Gastroesophageal sphincter (tissue), 4 donors: ENCODE measurements around the gene SCN7A. TPM values are rescaled to one million over a fixed set of nuclear protein-coding genes. Genes with fewer than 3 reads are reported as not detected.
"Not testable (repeated sequence)": the region's sequence is repeated elsewhere in the genome, so short reads cannot be mapped to it uniquely, and the experiment has no call there.

ENCODE experiments used
- ATAC-seq: fragments of 150-250 bp; one replicate; pipeline ENCODE4 v1.9.1; 2016; ENCODE audit warnings: mild to moderate bottlenecking, moderate library complexity
- H3K27ac ChIP-seq, 4 donors: fragments of 200-600 bp; sonication (generic) in 3 of 4; 1 replicate in 3 of 4; 2 replicates in 1 of 4; pipeline ENCODE4 v1.5.1; 2016 to 2019
- H3K27me3 ChIP-seq: fragments of 200-600 bp; sonication (generic); one replicate; pipeline ENCODE4 v1.5.1; 2019
- H3K36me3 ChIP-seq, 2 donors: fragments of 200-600 bp; sonication (generic); one replicate each; pipeline ENCODE4 v1.5.1; 2019; ENCODE audit warnings: control low read depth in 1 of 2
- H3K4me1 ChIP-seq, 3 donors: fragments of 200-600 bp; sonication (generic); 1 replicate in 2 of 3; 2 replicates in 1 of 3; pipeline ENCODE4 v1.5.1; 2016 to 2019; ENCODE audit warnings: control low read depth in 2 of 3
- H3K4me3 ChIP-seq, 2 donors: fragments of 200-600 bp; sonication (generic); one replicate each; pipeline ENCODE4 v1.5.1; 2019; ENCODE audit warnings: mild to moderate bottlenecking in 1 of 2, moderate library complexity in 1 of 2
- H3K9me3 ChIP-seq, 3 donors: fragments of 200-600 bp; sonication (generic); one replicate each; pipeline ENCODE4 v1.5.1; 2017 to 2019; ENCODE audit warnings: control low read depth in 2 of 3
- CTCF ChIP-seq, 4 experiments: fragments of 200-600 bp in 2 of 4; fragments of 450-650 bp in 2 of 4; sonication (generic) in 1 of 4; IDR thresholded peaks; one replicate each; pipeline ENCODE4 v1.5.1; 2017 to 2019; ENCODE audit warnings: antibody characterized with exemption in 4 of 4, mild to moderate bottlenecking in 2 of 4, moderate library complexity in 2 of 4
- EP300 ChIP-seq: sonication (generic); formaldehyde crosslinking; IDR thresholded peaks from one replicate; pipeline ENCODE4 v1.6.1; 2017; ENCODE audit warnings: antibody characterized with exemption, mild to moderate bottlenecking
- POLR2A ChIP-seq, 2 donors: fragments of 450-650 bp; IDR thresholded peaks; one replicate each; pipeline ENCODE4 v1.6.1; 2017; ENCODE audit warnings: antibody characterized with exemption in 2 of 2, mild to moderate bottlenecking in 2 of 2, moderate library complexity in 1 of 2
- POLR2AphosphoS5 ChIP-seq: sonication (generic); formaldehyde crosslinking; IDR thresholded peaks from one replicate; pipeline ENCODE4 v1.6.1; 2017; ENCODE audit warnings: antibody characterized with exemption
- WGBS, 2 donors: methylation state at CpG; one replicate each; pipeline ENCODE4 v1.1.5; 2018; ENCODE audit warnings: low coverage in 1 of 2; 5-methylcytosine and 5-hydroxymethylcytosine counted together
- total RNA-seq, 4 donors: library from RNA; depleted of rRNA; stranded (reverse); fragments of >200 nt; gene quantifications; one replicate each; pipeline ENCODE4 v1.1.0, GENCODE V29; 2016

SCN7A gene
- total RNA-seq, 4 donors from 2014 or later: 67.4 to 92.5 (median 72.4) TPM

- Histone ChIP-seq H3K27ac (no peak overlapping the region), H3K27me3 (no peaks in the 10 kb centered on the region), H3K4me1 (no peaks in the 10 kb centered on the region), H3K9me3 (no peaks in the 10 kb centered on the region), H3K4me3 (no peak overlapping the region), H3K36me3 (no peaks in the 10 kb centered on the region)
- ATAC-seq: no peak
- TF ChIP-seq POLR2A (IDR thresholded peaks at IDR 0.05) (no peak), POLR2AphosphoS5 (no peak), EP300 (no peak), CTCF (IDR thresholded peaks at IDR 0.05) (no peak)
These were observed 133.6 kb downstream of the SCN7A start for GRCh38 chr2:166360426-166360825.

- H3K27ac ChIP-seq, H3K4me1 ChIP-seq, H3K27me3 ChIP-seq, H3K36me3 ChIP-seq, H3K9me3 ChIP-seq, ATAC-seq, H3K4me3 ChIP-seq: not testable (repeated sequence)
- 98% methylated on average over 4 of the region's 4 CpGs; no CpG with 5 or more reads in 1 of the 2 donors for WGBS, 2 donors
These were observed 136.1 kb downstream of the SCN7A start for GRCh38 chr2:166357950-166358321.

GRCh38 chr2:166357068-166357949 is 136.7 kb downstream of the SCN7A start:
- ATAC-seq: no peak
- H3K9me3 ChIP-seq: no peaks in the 10 kb centered on the region
- no peak for TF ChIP-seq POLR2AphosphoS5
- no peak for TF ChIP-seq CTCF (IDR thresholded peaks at IDR 0.05)
- no peak for TF ChIP-seq EP300
- TF ChIP-seq POLR2A (IDR thresholded peaks at IDR 0.05): no peak
- H3K4me3 ChIP-seq: no peak overlapping the region
- 80 to 81% methylated on average over 7 of the region's 7 CpGs for WGBS, 2 donors
- H3K27me3 ChIP-seq: no peaks in the 10 kb centered on the region
- H3K4me1 ChIP-seq: no peaks in the 10 kb centered on the region
- no peaks in the 10 kb centered on the region for H3K36me3 ChIP-seq
- H3K27ac ChIP-seq: no peak overlapping the region

Other genes starting within 250 kb of the SCN7A start
- 1 to 10 TPM; 3.1 to 7.7 (median 6.2) TPM for gene SCN9A, start 118.3 kb downstream of the SCN7A start, total RNA-seq